SK-N-SH (cell line): Measurements from ENCODE around the gene TDRD1. TPM values are rescaled to one million over a fixed set of nuclear protein-coding genes. Genes with fewer than 3 reads are reported as not detected.

ENCODE experiments used
- CTCF ChIA-PET: fragments of 300-600, 350-600 bp; formaldehyde crosslinking; extraction: SDS; loops from one replicate; lab custom pipeline; 2021; lab: Yijun Ruan, JAX
- POLR2A ChIA-PET: fragments of 350-600 bp; sonication (Branson Sonifier 250); formaldehyde crosslinking; extraction: SDS; loops from one replicate; lab custom pipeline; 2020; ENCODE audit warnings: antibody characterized with exemption, inconsistent platforms; lab: Yijun Ruan, JAX
- DNase-seq: peaks from one replicate; pipeline ENCODE4 v3.0.0; 2012
- H2AFZ ChIP-seq: fragments of 200-600 bp; sonication (generic); 2 replicates; pipeline ENCODE4 v1.8.1; 2016; ENCODE audit warnings: antibody characterized with exemption, mild to moderate bottlenecking, low read depth
- H3F3A ChIP-seq: fragments of 200-600 bp; sonication (generic); replicated peaks from 2 replicates; pipeline ENCODE3; 2016; ENCODE audit warnings: antibody characterized with exemption, mild to moderate bottlenecking; ENCODE audit not compliant: insufficient read depth
- H3K27ac ChIP-seq, 2 experiments: fragments of 200-500 bp in 1 of 2; fragments of 200-600 bp in 1 of 2; sonication (Bioruptor generic) in 1 of 2; sonication (generic), shearing (Covaris generic) in 1 of 2; 2 replicates each; pipeline versions ENCODE4 v1.5.1 to v1.6.1; 2014 to 2016; ENCODE audit warnings: low read depth in 2 of 2, inconsistent platforms in 1 of 2, low read length in 1 of 2, mild to moderate bottlenecking in 1 of 2, mixed read lengths in 1 of 2
- H3K27me3 ChIP-seq: fragments of 200-600 bp; sonication (generic), shearing (Covaris generic); 2 replicates; pipeline ENCODE4 v1.6.1; 2016; ENCODE audit warnings: mixed run types; ENCODE audit not compliant: insufficient read depth
- H3K36me3 ChIP-seq, 2 experiments: fragments of 200-500 bp in 1 of 2; fragments of 200-600 bp in 1 of 2; sonication (Bioruptor generic) in 1 of 2; sonication (generic) in 1 of 2; replicated peaks in 1 of 2; 2 replicates each; pipeline versions ENCODE3 to v1.5.1; 2014 to 2016; ENCODE audit warnings: low read length in 1 of 2, mild to moderate bottlenecking in 1 of 2; ENCODE audit not compliant: insufficient read depth in 2 of 2, control insufficient read depth in 1 of 2
- H3K4me1 ChIP-seq, 2 experiments: fragments of 200-500 bp in 1 of 2; fragments of 200-600 bp in 1 of 2; sonication (Bioruptor generic) in 1 of 2; sonication (generic), shearing (Covaris generic) in 1 of 2; 2 replicates each; pipeline versions ENCODE4 v1.5.1 to v1.6.1; 2014 to 2016; ENCODE audit warnings: low read depth in 1 of 2, low read length in 1 of 2, mixed run types in 1 of 2; ENCODE audit not compliant: insufficient read depth in 2 of 2, control insufficient read depth in 1 of 2
- H3K4me2 ChIP-seq: fragments of 200-600 bp; sonication (generic), shearing (Covaris generic); 2 replicates; pipeline ENCODE4 v1.6.1; 2017; ENCODE audit warnings: mixed run types
- H3K4me3 ChIP-seq, 2 experiments: fragments of 200-500 bp in 1 of 2; fragments of 200-600 bp in 1 of 2; sonication (Bioruptor generic) in 1 of 2; sonication (generic), shearing (Covaris generic) in 1 of 2; 2 replicates each; pipeline versions ENCODE4 v1.5.1 to v1.8.1; 2014 to 2016; ENCODE audit warnings: low read depth in 2 of 2, inconsistent platforms in 1 of 2, low read length in 1 of 2, mild to moderate bottlenecking in 1 of 2, mixed read lengths in 1 of 2, moderate library complexity in 1 of 2
- H3K79me2 ChIP-seq: fragments of 200-600 bp; sonication (generic); 2 replicates; pipeline ENCODE4 v1.8.1; 2017; ENCODE audit warnings: mild to moderate bottlenecking; ENCODE audit not compliant: insufficient read depth
- H3K9ac ChIP-seq: fragments of 200-600 bp; sonication (generic); 2 replicates; pipeline ENCODE4 v1.6.1; 2017; ENCODE audit warnings: mixed run types
- H3K9me2 ChIP-seq: fragments of 200-600 bp; sonication (generic); 2 replicates; pipeline ENCODE4 v1.6.1; 2017; ENCODE audit warnings: mixed run types
- H3K9me3 ChIP-seq: fragments of 200-600 bp; sonication (generic); 2 replicates; pipeline ENCODE4 v1.6.1; 2017; ENCODE audit warnings: mixed run types, mild to moderate bottlenecking, moderate library complexity
- H4K20me1 ChIP-seq: fragments of 200-600 bp; sonication (generic); 2 replicates; pipeline ENCODE4 v1.6.1; 2017; ENCODE audit warnings: mild to moderate bottlenecking, mixed run types; ENCODE audit not compliant: insufficient read depth
- CTCF ChIP-seq: fragments of 200-600 bp; sonication (generic); IDR thresholded peaks from 2 replicates; pipeline ENCODE4 v1.6.1; 2017; ENCODE audit warnings: antibody characterized with exemption, mild to moderate bottlenecking, moderate library complexity
- FOSL2 ChIP-seq: IDR thresholded peaks from 2 replicates; pipeline ENCODE4 v1.4.0; 2012; ENCODE audit warnings: low read depth, mild to moderate bottlenecking, moderate library complexity, borderline replicate concordance
- GATA2 ChIP-seq: sonication (generic); formaldehyde crosslinking; IDR thresholded peaks from 2 replicates; pipeline ENCODE4 v1.5.0; 2020; ENCODE audit warnings: mild to moderate bottlenecking, missing genetic modification reagents
- NRF1 ChIP-seq: IDR thresholded peaks from 2 replicates; pipeline ENCODE4 v1.6.1; 2012; ENCODE audit warnings: low read depth, mild to moderate bottlenecking, low read length
- POLR2AphosphoS5 ChIP-seq: IDR thresholded peaks from 2 replicates; pipeline ENCODE4 v1.6.1; 2012; ENCODE audit warnings: low read depth, low read length
- RCOR1 ChIP-seq: fragments of 150-350 bp; IDR thresholded peaks from 2 replicates; pipeline ENCODE4 v1.6.1; 2017; ENCODE audit warnings: antibody characterized with exemption, low read length
- REST ChIP-seq: IDR thresholded peaks from 2 replicates; pipeline ENCODE4 v1.6.1; 2012; ENCODE audit warnings: mild to moderate bottlenecking, low read depth, low read length, moderate library complexity
- SIN3A ChIP-seq: IDR thresholded peaks from 2 replicates; pipeline ENCODE4 v1.6.1; 2012; ENCODE audit warnings: low read depth, mild to moderate bottlenecking, low read length, moderate library complexity, borderline replicate concordance
- USF1 ChIP-seq: IDR thresholded peaks from 2 replicates; pipeline ENCODE4 v1.4.0; 2012; ENCODE audit warnings: low read depth, borderline replicate concordance
- ZBTB33 ChIP-seq: IDR thresholded peaks from 2 replicates; pipeline ENCODE4 v1.4.0; 2012; ENCODE audit warnings: low read depth, borderline replicate concordance
- WGBS: methylation state at CpG from one replicate; pipeline ENCODE4 v1.1.6; 2017; ENCODE audit warnings: low lambda C conversion rate; 5-methylcytosine and 5-hydroxymethylcytosine counted together
- polyA plus RNA-seq, 3 experiments: library from polyadenylated mRNA; depleted of rRNA; stranded (reverse); fragments of >200 nt; gene quantifications; 2 replicates each; pipeline ENCODE4 v1.2.3, GENCODE V29; 2012

Gene TDRD1
- polyA plus RNA-seq, 1 of the 3 experiments (the other 2 are of a cell fraction), result not detected

GRCh38 chr10:114202812-114203211 lies 23.7 kb downstream of the TDRD1 start:
- Histone ChIP-seq H3K79me2 (no peaks in the 10 kb centered on the region), H3F3A (no peaks in the 10 kb centered on the region), H3K9me3 (no peaks in the 10 kb centered on the region), H3K36me3 (no peaks in the 10 kb centered on the region), H3K4me1 (peaks cover 0 to 2% of the 10 kb centered on the region in 2 experiments; a peak in 1 of 4 replicates), H3K27me3 (no peaks in the 10 kb centered on the region; the same call in 1 of the 2 replicates), H3K4me3 (no peak overlapping the region), H3K27ac (no peak overlapping the region), H4K20me1 (no peaks in the 10 kb centered on the region), H3K9ac (no peak overlapping the region), H3K9me2 (no peaks in the 10 kb centered on the region), H2AFZ (no peak overlapping the region), H3K4me2 (no peak overlapping the region)
- POLR2A ChIA-PET, result no interaction called here
- TF ChIP-seq REST, result no peak
- no peak for TF ChIP-seq CTCF
- no peak for TF ChIP-seq GATA2 (CRISPR knock-in tag)
- no peak for TF ChIP-seq SIN3A
- TF ChIP-seq USF1, result no peak
- no peak for TF ChIP-seq POLR2AphosphoS5
- TF ChIP-seq ZBTB33, result no peak
- no peak for TF ChIP-seq NRF1
- no peak for TF ChIP-seq RCOR1
- no peak for TF ChIP-seq FOSL2
- no peak for DNase-seq
- WGBS, result 66% methylated on average over 3 of the region's 3 CpGs
- CTCF ChIA-PET, result interaction anchor here (1.1 to 1.6 kb wide), 3 partner anchors 8 to 14 kb away, joined by 3 to 4 read pairs (median 4); no protein-coding TSS in a partner anchor
